ENCODE results near the gene COL10A1.
"Not testable (repeated sequence)": the region's sequence is repeated elsewhere in the genome, so short reads cannot be mapped to it uniquely, and the experiment has no call there.

COL10A1 gene

DNA sequence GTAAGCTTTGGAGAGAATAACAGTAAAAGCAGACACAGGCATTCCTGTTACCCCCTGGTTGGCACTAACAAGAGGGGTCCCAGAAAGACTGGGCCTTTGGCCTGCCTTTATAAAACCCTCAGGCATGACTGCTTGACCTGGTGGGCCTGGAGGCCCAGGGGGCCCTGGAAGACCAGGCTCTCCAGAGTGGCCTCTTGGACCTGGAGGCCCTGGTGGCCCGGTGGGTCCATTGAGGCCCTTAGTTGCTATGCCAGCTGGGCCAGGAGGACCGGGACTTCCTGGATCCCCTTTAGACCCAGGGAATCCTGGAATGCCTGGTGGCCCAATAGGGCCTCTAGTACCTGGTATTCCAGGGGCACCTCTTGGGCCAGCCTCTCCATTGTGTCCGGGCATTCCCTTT is 5.5 kb downstream of the COL10A1 start:
- no peak for DNase-seq (ENCODE audit: low read depth in 2 of 2)

DNA sequence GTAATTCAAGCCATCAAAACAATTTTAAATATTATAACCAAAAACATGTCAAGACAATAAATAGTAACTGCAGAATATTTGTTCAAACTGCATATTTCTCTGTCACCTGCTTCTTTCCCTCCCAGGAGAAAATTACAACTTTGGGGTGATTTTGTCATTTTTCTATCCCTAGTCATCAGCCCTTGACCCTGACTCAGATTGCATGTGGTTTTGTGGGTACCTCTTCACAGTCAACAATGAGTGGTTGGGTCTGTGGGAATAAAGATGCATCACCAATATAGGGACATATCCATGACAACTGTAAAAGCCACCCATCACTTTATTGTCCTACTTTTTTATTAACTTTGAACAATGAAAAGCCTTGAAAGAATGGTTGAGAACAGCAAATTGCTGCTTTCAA is 7.3 kb downstream of the COL10A1 start:
- DNase-seq (ENCODE audit: low read depth in 2 of 2) = no peak

DNA sequence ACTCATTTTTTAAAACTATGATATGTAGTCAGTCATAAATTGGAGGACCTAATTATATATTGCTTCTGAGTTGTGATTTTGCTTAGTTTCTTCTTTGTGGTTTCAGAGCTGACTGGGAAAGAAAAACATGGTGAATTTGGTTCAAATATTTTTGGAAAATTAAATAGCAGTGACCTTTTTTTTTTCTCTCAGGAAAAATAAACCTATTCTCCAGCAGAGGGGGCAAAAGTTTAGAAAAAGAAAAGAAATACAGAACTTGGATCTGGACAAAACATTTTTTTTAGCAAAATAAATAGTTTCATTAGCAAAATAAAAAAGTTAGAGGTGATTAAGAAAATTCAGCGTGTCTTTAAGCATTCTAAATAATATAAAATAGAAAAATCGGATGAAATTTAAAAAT is 10.2 kb downstream of the COL10A1 start:
- no peak for DNase-seq (ENCODE audit: low read depth in 2 of 2)

DNA sequence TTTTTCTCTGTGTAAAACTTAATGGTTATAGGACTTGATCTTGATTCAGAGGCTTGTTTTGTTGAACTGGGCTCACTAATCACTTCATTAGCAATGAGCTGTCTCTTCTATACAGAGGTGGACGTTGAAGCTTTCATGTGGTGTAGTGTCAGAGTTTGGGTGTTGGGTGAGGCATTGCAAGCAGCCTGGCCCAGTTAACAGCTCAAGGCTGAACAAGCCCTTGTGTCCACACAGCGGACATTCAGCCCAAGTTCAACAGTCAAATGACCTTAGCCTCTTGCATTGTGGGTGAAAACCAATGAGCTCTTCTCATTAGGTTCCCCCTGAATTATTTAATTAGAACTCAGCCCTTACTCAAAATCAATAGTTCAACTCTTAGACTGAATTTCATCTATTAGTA is 12.5 kb downstream of the COL10A1 start:
- no peak for DNase-seq (ENCODE audit: low read depth in 2 of 2)

DNA sequence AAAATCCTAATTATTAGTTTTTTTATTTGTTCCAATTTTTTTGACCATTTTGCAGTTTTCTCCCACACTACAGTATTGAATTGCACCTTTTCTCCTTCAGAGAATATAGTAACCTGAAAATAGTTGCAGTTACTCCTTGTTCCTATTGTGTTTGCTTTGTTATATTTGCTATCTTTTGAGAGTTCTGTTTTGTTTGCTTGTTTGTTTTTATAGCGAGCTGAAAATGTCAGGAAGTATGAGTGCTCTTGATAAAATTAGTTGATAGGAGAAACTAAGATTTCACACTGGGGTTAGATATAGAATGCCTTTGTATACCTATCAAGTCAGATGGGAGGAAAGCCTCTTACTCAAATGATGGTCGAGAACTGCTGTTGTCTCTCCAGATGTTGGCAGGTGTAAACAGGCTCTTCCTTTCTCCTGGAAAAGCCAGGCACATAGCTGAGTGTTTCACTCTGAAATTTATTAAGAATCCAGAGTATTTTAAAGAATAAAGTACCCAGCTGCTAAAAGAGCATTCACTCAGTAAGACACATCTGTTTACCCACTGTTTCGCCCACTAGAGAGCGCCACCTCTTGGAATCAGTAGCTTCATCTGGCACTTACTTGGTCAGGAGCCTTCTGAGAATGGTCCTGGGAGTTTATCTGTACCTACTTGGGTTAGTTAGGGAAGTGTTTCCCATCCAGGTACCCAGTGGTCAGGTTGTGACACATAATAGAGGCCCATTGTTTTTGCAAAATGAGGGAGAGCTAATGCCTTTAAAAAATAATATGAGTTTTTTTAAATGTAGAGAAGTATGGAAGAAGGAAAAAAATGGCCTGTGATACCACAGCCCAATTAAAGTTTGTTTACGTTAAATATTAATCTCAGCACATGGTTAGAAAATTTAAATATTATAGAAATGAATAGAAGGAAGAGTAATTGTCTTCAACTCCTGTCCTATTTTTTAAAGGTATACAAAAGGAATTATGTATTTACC is 14.1 kb downstream of the COL10A1 start:
- DNase-seq (ENCODE audit: low read depth in 2 of 2) = peak in 1 of 2 donors; percentile 31

DNA sequence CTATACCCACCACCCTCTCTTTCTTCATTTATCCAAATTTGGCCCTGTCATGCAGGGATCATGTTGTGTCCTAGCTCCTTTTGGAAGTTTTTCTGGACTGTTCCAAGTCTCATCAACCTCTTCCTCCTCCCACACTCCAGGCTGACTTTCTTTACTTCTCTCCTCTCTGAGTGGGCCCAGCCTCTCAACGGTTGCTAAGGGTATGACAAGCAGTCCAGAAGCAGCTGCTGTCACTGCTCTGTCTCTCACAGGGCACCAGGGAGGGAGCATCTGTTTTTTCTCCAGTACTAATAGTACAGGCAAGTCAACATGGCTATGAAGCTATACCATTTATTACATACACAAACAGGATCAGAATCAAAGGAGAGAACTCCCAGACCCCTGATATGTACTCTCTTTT is 17.1 kb downstream of the COL10A1 start:
- no peak for DNase-seq (ENCODE audit: low read depth in 2 of 2)

DNA sequence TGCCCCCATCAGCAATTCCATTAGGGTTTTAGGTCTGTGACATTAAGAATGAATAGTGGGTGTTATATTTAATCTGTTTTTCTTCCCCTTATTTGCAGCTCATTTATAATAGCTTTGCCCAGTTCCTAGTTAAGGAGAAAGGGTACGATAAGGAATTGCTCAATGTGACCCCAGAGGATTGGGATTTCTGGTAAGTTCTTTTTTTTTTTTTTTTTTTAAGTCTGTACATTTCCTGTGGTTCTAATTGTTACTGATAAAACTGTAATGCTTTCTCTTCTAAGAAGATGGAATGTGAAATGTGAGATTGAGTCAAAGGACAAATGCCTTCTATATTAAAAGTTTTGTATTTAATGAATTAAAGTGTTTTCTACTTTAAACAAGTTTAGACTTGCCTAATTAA is 19.8 kb downstream of the COL10A1 start:
- no peak for DNase-seq (ENCODE audit: low read depth in 2 of 2)

DNA sequence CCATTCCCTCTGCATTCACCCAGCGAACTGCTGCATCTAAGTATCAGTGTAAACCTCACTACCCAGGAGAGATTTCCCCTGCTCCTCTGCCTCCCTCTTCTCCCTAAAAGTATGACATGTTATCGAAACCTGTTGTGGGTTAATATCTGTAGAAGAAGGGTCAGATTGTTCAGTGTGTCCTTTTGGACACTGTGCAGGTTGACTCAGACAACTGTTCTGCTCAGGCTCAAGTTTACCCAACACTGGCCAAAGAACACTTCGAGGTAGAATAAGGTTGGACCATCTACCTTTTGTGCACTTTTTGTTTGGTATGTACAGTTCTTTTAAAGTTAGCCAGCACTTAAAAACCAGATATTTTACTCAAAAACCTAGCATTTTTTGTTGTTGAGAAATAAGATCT is 20.7 kb downstream of the COL10A1 start:
- no peak for DNase-seq (ENCODE audit: low read depth in 2 of 2)

DNA sequence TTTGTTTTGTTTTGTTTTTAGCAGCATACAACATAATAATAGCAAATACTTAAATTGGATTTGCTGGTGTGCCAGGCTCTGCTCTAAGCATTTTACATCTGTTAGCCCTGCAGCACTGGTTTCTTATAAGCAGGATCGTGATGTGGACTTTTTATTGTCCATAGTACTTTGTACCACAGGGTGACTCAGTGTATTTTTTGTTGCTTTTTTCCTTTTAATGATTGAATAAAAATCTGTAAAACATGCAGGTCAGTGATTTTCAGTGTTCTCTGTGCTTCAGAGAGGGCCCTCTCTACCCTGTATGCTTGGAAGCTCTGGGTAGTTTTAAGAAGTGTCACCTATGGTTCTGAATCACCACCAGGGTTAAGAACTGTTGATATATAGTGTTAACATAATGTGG is 21.3 kb downstream of the COL10A1 start:
- no peak for DNase-seq (ENCODE audit: low read depth in 2 of 2)

DNA sequence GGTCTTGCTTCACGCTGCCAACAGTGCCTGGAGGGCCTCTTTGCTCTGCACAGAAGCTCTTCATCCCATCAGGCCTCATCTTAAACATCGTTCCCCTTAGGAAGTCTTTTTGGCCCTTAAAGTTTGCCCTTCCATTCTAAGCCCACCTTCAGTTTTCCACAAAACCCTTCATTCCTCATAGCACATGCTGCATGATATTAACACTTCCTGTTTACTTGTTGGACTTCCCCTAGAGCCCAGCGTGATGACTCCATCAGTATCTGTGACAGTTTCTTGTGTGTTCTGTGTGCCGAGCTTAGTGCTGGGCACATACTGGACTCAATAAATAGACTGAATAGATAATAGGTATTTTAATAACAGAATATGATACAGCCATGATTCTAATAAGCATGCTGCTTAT is 23.1 kb downstream of the COL10A1 start:
- no peak for DNase-seq (ENCODE audit: low read depth in 2 of 2)

DNA sequence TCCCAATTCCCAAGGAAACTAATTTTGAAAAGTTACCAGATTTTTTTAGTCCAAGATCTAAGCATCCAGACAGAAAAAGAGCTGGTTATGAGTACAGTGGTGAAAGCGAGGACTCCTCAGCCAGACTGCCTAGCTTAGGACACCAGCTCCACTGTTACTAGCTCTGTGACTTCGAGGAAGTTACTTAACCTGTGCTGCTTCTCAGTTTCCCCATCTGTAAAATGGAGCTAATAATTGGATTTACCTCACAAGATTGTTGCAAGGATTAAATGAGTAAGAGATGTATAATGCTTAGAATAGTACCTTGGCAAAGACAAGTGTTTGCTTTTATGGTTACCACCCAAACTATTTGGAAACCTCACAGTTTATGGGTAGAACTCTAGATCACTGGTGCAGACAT is 24.1 kb downstream of the COL10A1 start:
- DNase-seq (ENCODE audit: low read depth in 2 of 2) = no peak

DNA sequence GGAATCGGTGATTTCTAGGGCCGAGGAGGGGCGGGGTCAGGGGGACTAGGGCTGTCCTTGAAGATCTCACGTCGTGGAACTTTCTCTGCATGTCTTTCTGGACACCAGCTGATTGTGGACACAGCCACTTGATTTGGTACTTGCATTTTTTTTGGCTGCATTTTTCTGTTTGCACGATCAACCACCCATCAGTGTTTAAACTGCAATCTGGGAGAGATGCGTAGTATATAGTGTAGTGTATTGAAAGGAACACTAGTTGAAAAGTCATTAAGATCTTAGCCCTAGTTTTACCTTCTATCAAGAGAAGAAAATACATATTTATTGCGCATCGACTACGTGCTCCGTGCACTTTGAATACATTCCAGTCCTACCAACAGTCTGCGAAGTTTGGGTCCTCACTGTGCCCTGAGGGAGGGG is 24.6 kb downstream of the COL10A1 start:
- no peak for DNase-seq (ENCODE audit: low read depth in 2 of 2)

DNA sequence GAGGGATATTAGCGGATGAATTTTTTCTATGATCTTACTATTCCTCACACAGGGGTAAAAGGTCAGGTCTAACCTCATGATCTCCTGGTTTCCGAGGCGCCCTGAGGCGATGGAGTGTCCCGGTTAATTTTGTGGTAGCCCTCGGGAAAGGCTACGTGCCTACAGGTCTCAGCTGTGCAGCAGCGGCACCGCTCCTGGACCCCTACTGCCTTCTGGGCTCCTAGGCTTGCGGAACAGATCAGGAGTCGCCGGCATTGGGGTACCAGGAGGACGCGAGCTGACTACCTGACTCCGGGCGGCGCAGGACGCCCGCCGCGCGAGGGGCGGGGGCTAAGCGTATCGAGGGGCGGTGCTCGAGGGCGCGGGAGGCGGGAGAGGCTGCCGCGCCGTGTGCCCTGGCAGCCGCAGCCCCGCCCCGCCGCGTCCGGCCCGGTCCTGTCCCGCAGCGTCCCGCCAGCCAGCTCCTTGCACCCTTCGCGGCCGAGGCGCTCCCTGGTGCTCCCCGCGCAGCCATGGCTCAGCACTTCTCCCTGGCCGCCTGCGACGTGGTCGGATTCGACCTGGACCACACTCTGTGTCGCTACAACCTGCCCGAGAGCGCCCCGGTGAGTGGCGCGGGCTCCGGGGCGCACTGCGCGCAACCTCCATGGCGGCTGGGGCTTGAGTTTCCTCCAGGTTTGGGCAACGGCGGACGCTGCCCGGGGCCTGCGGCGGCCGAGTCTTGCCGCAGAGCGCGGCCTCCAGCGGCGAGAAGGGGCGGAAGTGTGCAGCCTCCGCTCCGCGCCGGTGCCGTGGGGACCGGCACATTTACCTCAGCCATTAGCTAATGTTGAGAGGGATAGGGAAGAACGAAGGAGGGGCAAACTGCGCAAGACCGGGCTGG is 25.3 kb downstream of the COL10A1 start, which contains the start of gene NT5DC1:
Gene NT5DC1, plus strand, starts transcription at position 435 of the 883 bp plus-strand sequence. Its CDS starts 78 bp downstream, at position 513.
- peak; percentile 81 for DNase-seq (ENCODE audit: low read depth in 2 of 2)

DNA sequence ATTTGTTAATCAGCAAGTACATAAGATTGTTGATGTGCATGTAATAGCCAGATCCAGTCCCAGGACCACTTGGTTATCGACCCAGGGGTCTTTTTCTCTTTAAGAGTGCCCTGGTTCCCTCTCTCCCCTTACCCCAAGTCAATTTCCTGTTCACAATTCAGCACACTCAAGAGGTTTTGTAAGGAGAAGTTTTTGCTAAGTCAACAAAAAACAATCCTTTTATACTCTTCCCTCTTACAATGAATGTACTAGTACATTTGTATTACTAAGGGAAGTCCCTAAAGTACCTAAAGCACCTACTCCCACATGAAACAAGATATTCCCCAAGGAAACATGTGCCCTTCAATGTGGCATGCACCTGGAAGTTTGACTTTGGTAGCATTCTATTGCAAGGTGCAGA is 26.9 kb downstream of the COL10A1 start:
- no peak for DNase-seq (ENCODE audit: low read depth in 2 of 2)

DNA sequence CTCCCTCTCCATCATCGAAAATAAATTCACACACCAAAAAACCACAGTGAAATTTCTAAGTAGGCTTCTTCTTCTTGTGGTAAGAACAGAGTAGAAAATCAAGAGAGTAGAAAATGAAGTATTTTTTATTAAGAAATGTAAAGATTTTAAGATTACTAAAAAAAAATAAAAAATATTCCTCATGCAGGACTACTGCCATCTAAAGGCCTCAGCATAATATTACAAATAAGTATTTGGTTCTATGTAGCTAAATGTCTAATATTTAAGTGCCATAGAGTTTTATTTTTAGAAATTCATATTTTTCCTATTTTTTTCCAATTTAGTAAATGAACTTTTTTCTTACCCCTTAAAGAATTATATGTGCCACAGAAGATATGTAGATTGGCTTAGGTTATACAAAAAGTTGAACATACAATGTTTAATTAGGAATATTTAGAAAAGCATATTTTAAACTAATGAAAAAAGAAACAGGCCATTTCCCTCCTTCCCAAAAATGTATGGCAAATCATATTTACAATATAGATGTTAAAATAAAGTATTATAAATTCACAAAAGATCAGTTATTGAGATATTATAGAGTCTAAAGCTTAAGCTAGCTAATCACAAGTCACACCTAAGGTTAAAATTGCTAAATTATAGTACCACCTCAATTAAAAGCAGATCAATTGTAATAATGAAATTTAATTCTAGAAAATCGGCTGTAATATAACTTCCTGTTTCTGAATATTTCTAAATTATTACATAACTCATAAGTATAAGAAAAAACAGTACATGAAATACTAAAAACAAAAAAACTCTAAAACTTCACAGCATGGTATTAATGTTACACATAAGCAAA is 28.7 kb downstream of the COL10A1 start:
- no peak for DNase-seq (ENCODE audit: low read depth in 2 of 2)

DNA sequence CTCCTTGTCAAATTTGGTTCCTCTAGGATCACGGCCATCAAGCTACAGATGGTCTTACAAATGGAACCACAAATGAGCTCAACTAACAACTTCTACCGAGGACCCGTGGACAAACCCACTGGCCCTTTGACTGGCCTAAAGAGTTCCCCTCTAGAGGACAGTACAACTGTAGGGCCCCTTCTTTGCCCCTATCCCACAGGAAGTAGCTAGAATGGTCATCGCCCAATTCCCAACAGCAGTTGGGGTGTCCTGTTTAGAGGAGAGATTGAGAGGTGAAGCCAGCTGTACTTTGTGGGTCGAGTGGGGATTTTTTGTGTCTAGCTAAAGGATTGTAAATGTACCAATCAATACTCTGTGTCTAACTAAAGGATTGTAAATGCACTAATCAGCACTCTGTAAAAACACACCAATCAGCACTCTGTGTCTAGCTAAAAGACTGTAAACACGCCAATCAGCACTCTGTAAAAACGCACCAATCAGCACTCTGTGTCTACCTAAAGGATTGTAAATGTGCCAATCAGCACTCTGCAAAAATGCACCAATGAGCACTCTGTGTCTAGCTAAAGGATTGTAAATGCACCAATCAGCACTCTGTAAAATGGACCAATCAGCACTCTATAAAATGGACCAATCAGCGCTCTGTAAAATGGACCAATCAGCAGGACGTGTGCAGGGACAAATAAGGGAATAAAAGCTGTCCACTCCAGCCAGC is 29.7 kb downstream of the COL10A1 start:
- not testable (repeated sequence) for DNase-seq (ENCODE audit: low read depth in 2 of 2)

DNA sequence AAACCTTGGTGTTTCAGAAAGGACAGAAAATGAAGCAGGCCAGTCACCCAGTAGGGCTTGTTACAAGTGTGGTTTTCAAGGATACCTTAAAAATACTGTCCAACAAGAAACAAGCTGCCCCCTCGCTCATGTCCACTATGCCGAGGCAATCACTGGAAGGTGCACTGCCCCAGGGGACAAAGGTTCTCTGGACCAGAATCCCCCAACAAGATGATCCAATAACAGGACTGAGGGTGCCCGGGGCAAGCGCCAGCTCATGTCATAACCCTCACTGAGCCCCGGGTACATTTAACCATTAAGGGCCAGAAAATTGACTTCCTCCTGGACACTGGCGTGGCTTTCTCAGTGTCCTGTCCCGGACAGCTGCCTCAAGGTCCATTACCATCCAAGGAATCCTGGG is 31.9 kb downstream of the COL10A1 start:
- no peak for DNase-seq (ENCODE audit: low read depth in 2 of 2)

DNA sequence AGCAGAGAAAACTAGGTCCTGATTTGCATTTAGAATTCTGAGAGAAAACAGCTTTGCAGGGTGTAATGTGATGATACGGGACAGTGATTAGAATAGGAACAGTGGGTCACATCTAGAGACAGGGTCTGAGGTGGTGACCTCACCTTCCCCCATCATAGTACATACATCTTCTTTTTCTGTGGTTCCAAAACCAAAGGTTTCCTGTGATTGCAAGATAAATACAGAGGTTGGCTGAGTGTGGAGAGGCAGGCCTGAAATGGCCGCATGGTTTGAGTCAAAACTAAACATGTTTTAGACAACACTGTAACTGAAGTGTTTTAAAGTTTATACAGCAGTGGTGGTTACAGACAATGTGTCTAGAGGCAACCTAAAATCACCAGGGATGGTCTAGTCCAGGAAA is 35.7 kb downstream of the COL10A1 start:
- DNase-seq (ENCODE audit: low read depth in 2 of 2) = no peak

DNA sequence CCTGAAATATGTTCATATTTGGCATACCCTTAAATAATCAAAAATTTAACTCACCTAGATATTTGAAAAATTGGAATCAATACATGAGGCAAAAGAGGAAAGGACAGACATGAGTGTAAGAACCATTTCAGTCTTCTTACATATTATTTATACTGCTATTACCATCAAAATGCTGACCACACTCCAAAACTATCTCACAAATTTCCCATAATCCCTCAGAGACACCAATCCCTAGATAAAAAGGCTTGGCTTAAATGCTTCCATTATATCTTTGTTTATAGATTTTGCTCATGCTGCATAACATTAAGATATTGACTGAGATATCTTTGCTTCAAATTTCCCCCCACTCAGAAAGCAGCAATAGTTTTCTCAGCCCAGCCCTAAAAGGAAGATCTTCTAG is 37.0 kb downstream of the COL10A1 start:
- DNase-seq (ENCODE audit: low read depth in 2 of 2) = no peak

DNA sequence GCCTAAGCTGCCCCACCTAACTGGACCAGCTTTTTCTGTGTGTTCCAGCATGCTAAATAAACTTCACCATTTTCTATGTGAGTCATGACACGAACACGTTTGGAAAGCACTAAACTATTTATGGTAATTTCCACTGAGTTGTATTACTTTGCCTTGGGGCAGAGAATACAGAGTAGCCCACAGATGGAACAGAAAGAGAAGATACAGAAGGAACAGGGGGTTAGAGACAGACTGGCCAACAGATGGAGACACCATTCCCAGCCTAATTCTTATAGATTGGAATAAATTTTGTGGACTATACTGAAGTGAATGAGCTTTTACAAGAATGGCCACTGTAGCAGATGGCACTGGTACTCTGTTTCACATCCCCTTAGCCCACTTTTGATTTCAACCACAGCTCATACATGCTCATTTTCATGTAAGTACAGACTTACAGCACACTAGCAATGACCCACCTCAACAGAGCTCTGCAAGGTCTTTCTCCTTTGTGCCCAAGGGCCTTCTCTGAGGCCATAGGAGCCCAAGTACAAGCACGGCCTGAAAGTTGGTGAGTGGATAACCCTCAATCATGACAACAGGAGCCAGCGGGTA is 38.4 kb downstream of the COL10A1 start:
- DNase-seq (ENCODE audit: low read depth in 2 of 2) = no peak

DNA sequence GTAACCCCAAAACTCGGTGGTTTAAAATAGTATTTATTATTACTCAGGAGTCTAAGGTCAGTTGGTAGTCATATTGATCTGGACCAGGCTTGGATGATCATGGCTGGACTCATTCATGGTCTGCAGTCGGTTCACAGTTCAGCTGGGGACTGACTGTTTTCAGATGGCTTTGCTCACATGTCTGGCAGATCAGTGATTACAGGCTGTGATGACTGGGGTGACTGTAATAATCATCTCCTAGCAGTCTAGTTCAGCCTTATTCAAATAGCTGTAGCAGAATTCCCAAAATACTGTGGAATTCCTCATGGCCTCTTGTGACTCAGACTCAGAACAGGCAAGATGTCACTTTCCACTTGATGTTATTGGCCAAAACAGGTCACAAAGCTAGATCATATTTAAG is 41.6 kb downstream of the COL10A1 start:
- DNase-seq (ENCODE audit: low read depth in 2 of 2) = no peak

Measured in stimulated activated CD8-positive, alpha-beta memory T cell treated with anti-CD3 and anti-CD28 coated beads, Interleukin-2, amount 100 ng/mL, for 48 hours (primary cell).